ENCODE results near the gene HOXA9. TPM values are rescaled to one million over a fixed set of nuclear protein-coding genes. Genes with fewer than 3 reads are reported as not detected.
A peak's percentile ranks its signal among the peaks of the same experiment; 100 is the strongest.

The HOXA9 gene
- total and polyA plus RNA-seq, 7 donors = 13.0 to 35.7 (median 21.6) TPM

DNA sequence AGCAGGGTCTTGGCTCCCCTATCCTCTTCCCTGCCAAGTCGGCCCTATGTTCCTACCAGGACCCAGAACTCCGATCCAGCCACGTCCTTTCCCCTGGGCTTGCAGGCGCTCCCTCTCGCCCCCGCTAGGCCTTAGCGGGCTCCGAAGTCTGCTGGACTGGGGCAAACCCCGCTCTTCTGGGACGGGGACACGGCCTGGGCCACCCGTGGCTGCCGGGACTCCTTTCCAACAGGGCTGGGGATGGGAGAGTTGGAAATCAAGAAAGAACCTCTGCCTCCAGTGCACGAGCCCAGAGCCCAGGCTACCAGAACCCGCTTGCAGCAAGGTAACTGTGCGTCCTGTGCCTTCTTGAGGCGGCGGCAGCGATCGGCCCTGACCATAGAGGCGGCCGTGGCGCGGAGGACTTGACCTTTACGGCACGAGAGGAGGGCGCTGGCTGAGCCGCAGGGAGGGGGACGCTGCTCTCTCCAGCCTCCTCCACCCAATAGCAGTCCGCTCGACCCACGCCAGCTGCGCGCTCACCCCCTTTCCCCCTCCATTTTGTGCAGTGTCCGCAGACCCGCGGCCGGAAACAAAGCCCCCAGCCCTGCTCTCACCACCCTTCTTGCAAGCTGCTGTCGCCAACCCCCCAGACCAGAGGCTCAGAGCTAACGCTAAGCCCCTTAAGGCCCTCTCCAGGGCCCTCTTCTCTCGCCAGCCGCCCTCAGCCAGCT is 26.7 kb upstream of the HOXA9 start:
- Histone ChIP-seq H3K27ac (peak overlapping the region in 3 of 4 donors; percentile 97 to 98 (median 98)), H3K9me3 (no peaks in the 10 kb centered on the region), H3K36me3 (no peaks in the 10 kb centered on the region), H3K4me3 (peak overlapping the region; percentile 43 to 76 (median 64)), H3K4me1 (peaks cover 0 to 79% (median 53%) of the 10 kb centered on the region in 4 donors), H3K27me3 (peaks cover 0 to 20% (median 0%) of the 10 kb centered on the region in 3 donors)
- 5 to 18% methylated on average over 42 of the region's 42 CpGs for WGBS, 2 donors
- intact Hi-C loops (cut with DNase I) = loop anchor here (10.0 kb wide), 1 partner anchor 983 kb away; no protein-coding TSS in a partner anchor
- TF ChIP-seq CTCF (IDR thresholded peaks at IDR 0.05) (no peak), POLR2AphosphoS5 (IDR thresholded peaks at IDR 0.05) (peak; percentile 49 to 75 (median 58)), POLR2A (IDR thresholded peaks at IDR 0.05) (peak in 1 of 2 donors; percentile 44)
- peak; percentile 91 for DNase-seq

DNA sequence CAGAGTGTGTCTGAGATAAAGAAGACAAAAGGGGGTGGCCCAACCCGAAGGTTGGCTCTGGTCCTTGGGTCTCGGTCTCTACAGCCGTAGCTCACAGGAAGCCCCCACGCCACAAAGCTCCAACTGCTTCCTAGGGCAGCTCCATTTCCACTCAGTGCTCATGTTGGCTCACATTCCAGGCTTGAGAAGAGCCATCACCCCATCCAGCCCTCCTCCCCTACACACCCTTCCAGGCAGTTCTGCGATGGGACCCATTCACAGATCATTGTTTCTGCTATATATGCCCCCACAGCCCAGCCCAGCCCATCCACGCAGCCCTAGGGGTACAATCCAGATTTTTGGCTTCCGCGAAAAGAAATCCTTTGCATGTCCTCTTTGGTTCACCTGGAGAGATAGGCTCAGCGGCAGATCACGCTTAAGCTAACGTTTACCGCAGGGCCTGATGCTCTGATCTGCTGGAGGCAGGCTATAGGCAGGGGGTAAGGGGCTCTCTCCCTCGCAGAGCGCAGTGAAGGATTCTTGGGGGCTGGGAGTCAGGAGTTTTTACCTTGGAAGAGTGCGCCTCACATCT is 25.9 kb upstream of the HOXA9 start:
- Histone ChIP-seq H3K4me1 (peaks cover 0 to 87% (median 49%) of the 10 kb centered on the region in 4 donors), H3K4me3 (peak overlapping the region; percentile 43 to 76 (median 64)), H3K27ac (peak overlapping the region in 3 of 4 donors; percentile 97 to 98 (median 98)), H3K27me3 (peaks cover 0 to 20% (median 0%) of the 10 kb centered on the region in 3 donors), H3K36me3 (no peaks in the 10 kb centered on the region), H3K9me3 (no peaks in the 10 kb centered on the region)
- WGBS, 2 donors = 15 to 37% methylated on average over 15 of the region's 15 CpGs
- intact Hi-C loops (cut with DNase I) = loop anchor here (10.0 kb wide), 1 partner anchor 984 kb away; no protein-coding TSS in a partner anchor
- DNase-seq = no peak
- TF ChIP-seq POLR2AphosphoS5 (IDR thresholded peaks at IDR 0.05) (no peak), CTCF (IDR thresholded peaks at IDR 0.05) (no peak), POLR2A (IDR thresholded peaks at IDR 0.05) (no peak), EP300 (IDR thresholded peaks at IDR 0.05) (no peak)

DNA sequence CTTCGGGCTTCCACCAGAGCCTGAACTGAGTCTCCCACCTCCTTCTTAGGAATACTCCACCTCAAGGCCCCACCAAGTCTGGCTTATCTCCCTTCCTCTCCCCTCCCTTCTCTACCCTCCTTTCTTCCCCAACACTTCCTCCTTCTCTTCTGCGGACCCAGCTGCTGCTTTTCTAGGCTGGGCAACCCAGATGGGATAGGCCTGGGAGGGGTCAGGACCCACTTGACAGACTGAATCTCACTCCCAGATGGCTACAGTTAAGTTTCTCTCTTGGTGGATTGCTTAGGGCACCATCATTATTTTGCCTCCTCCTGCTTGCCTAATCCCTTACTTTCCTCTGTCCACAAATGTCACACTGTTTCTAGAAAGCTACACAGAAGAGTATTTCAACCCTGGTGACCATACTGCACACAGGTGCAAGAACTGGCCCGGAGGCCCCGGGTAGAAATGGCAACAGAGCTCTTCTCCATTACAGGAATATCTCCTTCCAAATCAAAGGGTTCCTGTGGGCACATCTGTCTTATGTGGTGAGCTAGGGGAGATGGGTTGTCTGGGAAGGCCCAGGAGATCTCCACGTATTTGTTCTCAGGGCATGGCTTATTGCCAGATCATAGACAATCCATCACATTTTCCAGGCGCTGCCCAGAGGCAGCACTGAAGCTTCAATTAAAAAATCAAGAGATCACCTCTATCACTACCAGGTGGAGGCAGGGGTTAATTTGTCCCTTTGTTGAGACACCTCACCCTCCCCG is 24.8 kb upstream of the HOXA9 start:
- no peaks in the 10 kb centered on the region for H3K36me3 ChIP-seq
- H3K9me3 ChIP-seq = no peaks in the 10 kb centered on the region
- WGBS, 2 donors = 10 to 42% methylated on average over 7 of the region's 7 CpGs
- H3K27ac ChIP-seq = peak overlapping the region in 3 of 4 donors; percentile 97 to 98 (median 98)
- peaks cover 0 to 87% (median 49%) of the 10 kb centered on the region in 4 donors for H3K4me1 ChIP-seq
- DNase-seq = no peak
- peaks cover 0 to 20% (median 0%) of the 10 kb centered on the region in 3 donors for H3K27me3 ChIP-seq
- intact Hi-C loops (cut with DNase I) = loop anchor here (10.0 kb wide), 1 partner anchor 985 kb away; no protein-coding TSS in a partner anchor
- peak overlapping the region in 2 of 4 donors; percentile 72 to 76 for H3K4me3 ChIP-seq
- TF ChIP-seq POLR2AphosphoS5 (IDR thresholded peaks at IDR 0.05) = no peak
- TF ChIP-seq POLR2A (IDR thresholded peaks at IDR 0.05) = no peak
- TF ChIP-seq CTCF (IDR thresholded peaks at IDR 0.05) = no peak
- TF ChIP-seq EP300 (IDR thresholded peaks at IDR 0.05) = no peak

- intact Hi-C loops (cut with DNase I) = no loop called here
- TF ChIP-seq EP300 (IDR thresholded peaks at IDR 0.05) = no peak
- peak; percentile 53 to 63 (median 56) for TF ChIP-seq POLR2AphosphoS5 (IDR thresholded peaks at IDR 0.05)
- peak in 1 of 2 donors; percentile 62 for TF ChIP-seq POLR2A (IDR thresholded peaks at IDR 0.05)
- Histone ChIP-seq H3K4me3 (peak overlapping the region; percentile 71 to 76 (median 72)), H3K27me3 (peaks cover 0 to 25% (median 0%) of the 10 kb centered on the region in 3 donors), H3K4me1 (peaks cover 0 to 87% (median 46%) of the 10 kb centered on the region in 4 donors), H3K27ac (peak overlapping the region in 3 of 4 donors; percentile 97 to 98 (median 98)), H3K9me3 (no peaks in the 10 kb centered on the region), H3K36me3 (no peaks in the 10 kb centered on the region)
- WGBS, 2 donors = 5 to 18% methylated on average over 22 of the region's 22 CpGs
- peak; percentile 87 for DNase-seq
Observed at GRCh38 chr7:27189295-27189996, 24.1 kb upstream of the HOXA9 start.

All from sigmoid colon (tissue), 7 donors.